Lower leg skin (tissue), 4 donors: ENCODE data around the gene PLD1. TPM values are rescaled to one million over a fixed set of nuclear protein-coding genes. Genes with fewer than 3 reads are reported as not detected.

ENCODE experiments used
- DNase-seq, 2 donors: peaks; one replicate each; pipeline ENCODE4 v3.0.0-alpha.2; 2019; ENCODE audit warnings: low spot score in 2 of 2
- H3K4me3 ChIP-seq: fragments of 200-600 bp; sonication (generic); 2 replicates; pipeline ENCODE4 v1.5.1; 2017; ENCODE audit warnings: mild to moderate bottlenecking, low read depth; ENCODE audit not compliant: poor library complexity, severe bottlenecking
- POLR2A ChIP-seq, 2 donors: fragments of 450-650 bp; IDR thresholded peaks; one replicate each; pipeline ENCODE4 v1.6.1; 2016 to 2017; ENCODE audit warnings: antibody characterized with exemption in 2 of 2, mild to moderate bottlenecking in 1 of 2, moderate library complexity in 1 of 2
- WGBS, 2 donors: methylation state at CpG; one replicate each; pipeline ENCODE4 v1.1.5; 2018; 5-methylcytosine and 5-hydroxymethylcytosine counted together
- intact Hi-C: fragments of 100-400 bp; cut with DNase I; formaldehyde crosslinking; loops from one replicate; pipeline ENCODE4 v1.15.0; 2023; ENCODE audit warnings: low total_unique reads
- total RNA-seq, 4 donors: library from RNA; depleted of rRNA; stranded (reverse); fragments of >200 nt; gene quantifications; one replicate each; pipeline ENCODE4 v1.1.0, GENCODE V29; 2016
- TF ChIP-seq, protein P1 (sequence below), 3 donors: fragments of 450-650 bp; IDR thresholded peaks; one replicate each; pipeline ENCODE4 v1.5.1; 2016; ENCODE audit warnings: antibody characterized with exemption in 3 of 3, mild to moderate bottlenecking in 3 of 3, moderate library complexity in 2 of 3

PLD1 gene
- total RNA-seq, 4 donors from 2014 or later: 26.4 to 55.8 (median 48.7) TPM

DNA sequence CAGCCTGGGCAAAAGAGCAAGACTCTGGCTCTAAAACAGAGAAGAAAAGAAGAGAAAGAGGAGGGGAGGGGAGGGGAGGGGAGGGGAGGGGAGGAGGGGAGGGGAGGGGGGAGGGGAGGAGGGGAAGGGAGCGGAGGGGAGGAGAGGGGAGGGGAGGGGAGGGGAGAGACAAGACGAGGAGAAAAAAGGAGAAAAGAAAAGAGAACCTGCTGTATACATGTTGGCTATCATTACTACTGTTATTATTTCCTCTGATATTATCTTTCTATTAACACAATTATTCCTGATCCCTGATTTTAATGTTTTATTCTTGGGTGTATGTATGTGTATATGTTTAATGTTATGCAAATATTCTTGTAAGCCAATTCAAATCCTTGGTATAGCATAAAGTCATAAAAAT, 46.9 kb downstream of the PLD1 start:
- no peak for DNase-seq
- TF ChIP-seq POLR2A (IDR thresholded peaks at IDR 0.05): no peak
- TF ChIP-seq, protein P1, sequence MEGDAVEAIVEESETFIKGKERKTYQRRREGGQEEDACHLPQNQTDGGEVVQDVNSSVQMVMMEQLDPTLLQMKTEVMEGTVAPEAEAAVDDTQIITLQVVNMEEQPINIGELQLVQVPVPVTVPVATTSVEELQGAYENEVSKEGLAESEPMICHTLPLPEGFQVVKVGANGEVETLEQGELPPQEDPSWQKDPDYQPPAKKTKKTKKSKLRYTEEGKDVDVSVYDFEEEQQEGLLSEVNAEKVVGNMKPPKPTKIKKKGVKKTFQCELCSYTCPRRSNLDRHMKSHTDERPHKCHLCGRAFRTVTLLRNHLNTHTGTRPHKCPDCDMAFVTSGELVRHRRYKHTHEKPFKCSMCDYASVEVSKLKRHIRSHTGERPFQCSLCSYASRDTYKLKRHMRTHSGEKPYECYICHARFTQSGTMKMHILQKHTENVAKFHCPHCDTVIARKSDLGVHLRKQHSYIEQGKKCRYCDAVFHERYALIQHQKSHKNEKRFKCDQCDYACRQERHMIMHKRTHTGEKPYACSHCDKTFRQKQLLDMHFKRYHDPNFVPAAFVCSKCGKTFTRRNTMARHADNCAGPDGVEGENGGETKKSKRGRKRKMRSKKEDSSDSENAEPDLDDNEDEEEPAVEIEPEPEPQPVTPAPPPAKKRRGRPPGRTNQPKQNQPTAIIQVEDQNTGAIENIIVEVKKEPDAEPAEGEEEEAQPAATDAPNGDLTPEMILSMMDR (IDR thresholded peaks at IDR 0.05): no peak
- H3K4me3 ChIP-seq: no peak overlapping the region
- intact Hi-C loops: loop anchor here (10.0 kb wide), 1 partner anchor 49 kb away; no protein-coding TSS in a partner anchor
- 55 to 78% methylated on average over 2 of the region's 2 CpGs for WGBS, 2 donors

DNA sequence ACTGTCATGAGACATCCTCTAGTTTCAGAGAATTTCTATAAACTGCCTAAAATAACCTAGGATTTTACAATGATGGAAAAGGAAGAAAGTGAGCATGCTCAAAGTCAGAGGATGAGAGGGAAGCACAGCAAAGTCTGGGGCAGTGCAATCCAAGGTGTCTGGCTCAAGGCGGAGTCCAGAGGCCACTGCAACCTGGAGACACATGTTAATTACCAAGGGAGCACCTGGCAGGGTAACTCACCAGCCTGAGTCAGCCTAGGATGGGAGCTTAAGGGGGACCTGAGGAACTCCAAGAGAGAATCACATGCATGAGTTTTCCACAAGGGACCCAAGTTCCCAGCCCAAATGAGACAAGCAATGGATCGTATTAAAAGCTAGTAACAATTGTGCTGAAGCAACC, 49.8 kb downstream of the PLD1 start:
- no peak for DNase-seq
- TF ChIP-seq POLR2A (IDR thresholded peaks at IDR 0.05): no peak
- TF ChIP-seq, protein P1 (IDR thresholded peaks at IDR 0.05): no peak
- H3K4me3 ChIP-seq: no peak overlapping the region
- WGBS, 2 donors: 95 to 98% methylated on average over 2 of the region's 2 CpGs
- intact Hi-C loops: loop anchor here (10.0 kb wide), 1 partner anchor 46 kb away; no protein-coding TSS in a partner anchor

DNA sequence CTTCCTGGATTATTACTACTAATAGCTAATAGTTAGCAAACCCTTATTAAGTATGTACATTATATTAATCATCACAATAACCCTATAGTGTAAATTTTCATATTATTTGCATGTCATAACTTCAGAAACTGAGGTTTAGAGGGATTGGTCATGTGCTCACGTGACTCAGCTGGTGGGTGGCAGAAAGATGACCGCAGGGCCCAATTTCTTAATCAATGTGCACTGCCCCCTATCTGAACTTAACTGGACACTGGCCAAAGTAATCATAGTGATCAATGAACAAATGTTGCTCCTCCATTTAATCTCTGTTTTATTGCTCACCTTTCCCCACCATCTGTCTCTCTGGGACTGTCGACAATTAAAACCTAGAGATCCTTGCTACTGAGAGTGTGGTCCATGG, 52.2 kb downstream of the PLD1 start:
- TF ChIP-seq POLR2A (IDR thresholded peaks at IDR 0.05): no peak
- TF ChIP-seq, protein P1 (IDR thresholded peaks at IDR 0.05): no peak
- no peak for DNase-seq
- WGBS, 2 donors: 82 to 85% methylated on average over 3 of the region's 3 CpGs
- no peak overlapping the region for H3K4me3 ChIP-seq
- intact Hi-C loops: no loop called here

DNA sequence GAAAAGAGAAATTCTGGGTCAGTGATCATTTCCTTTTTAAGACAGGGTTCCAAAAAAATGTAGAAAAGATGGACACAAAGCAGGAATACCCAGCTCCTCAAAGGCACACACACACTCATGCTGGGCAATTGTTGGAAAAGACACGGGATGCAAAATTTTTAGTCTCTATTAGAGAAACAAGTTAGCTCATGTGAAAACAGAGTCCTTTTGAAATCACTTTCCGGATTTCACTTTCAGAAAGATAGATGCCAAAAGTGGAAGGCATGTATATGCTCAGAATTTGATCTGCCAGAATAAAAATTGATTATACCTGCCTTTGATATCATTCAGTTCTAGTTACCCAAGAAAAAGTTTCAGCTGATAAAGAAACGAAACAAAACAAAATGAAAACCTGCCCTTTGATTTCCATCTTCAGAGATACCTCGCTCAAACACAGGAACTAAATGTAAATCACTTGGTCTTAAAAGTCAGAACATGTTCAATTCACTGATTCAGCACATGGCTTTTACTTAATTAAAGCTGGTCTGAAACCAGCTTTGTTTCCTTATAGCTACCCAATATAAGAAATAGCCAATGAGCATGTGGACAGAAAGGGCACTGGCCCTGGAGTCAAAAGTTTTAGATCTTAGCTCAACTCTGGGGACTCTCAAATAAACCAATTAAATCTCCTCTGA, 52.8 kb downstream of the PLD1 start:
- no peak overlapping the region for H3K4me3 ChIP-seq
- intact Hi-C loops: no loop called here
- TF ChIP-seq, protein P1 (IDR thresholded peaks at IDR 0.05): no peak
- no peak for DNase-seq
- WGBS, 2 donors: 49% methylated on average over 4 of the region's 4 CpGs

DNA sequence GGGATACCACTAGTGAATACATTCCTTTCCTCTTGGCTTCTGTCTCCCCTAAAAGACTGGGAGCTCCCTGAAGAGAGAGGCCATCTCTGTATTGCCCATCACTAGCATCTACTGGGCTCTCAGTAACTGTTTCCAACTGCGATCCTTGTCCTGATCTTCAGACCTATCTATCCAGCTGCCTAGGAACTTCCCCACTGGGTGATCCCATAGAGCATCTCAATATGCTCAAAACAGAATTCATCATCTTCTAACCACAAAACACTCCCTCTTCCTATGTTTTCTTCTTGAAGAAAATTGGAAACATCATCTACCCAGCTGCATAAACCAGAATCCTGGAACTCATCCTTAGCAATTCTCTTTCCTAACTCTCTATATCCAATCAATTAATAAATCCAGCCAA, 54.6 kb downstream of the PLD1 start:
- no peak for DNase-seq
- TF ChIP-seq, protein P1 (IDR thresholded peaks at IDR 0.05): no peak
- no peak for TF ChIP-seq POLR2A (IDR thresholded peaks at IDR 0.05)
- intact Hi-C loops: no loop called here
- WGBS, 2 donors: 86 to 95% methylated on average over 1 of the region's 1 CpG
- no peak overlapping the region for H3K4me3 ChIP-seq
